ENCODE results near the gene RNPS1. TPM values are rescaled to one million over a fixed set of nuclear protein-coding genes. Genes with fewer than 3 reads are reported as not detected.

Gene RNPS1
- polyA plus RNA-seq, 1 of the 3 experiments (the other 2 are of a cell fraction) = 277 TPM

DNA sequence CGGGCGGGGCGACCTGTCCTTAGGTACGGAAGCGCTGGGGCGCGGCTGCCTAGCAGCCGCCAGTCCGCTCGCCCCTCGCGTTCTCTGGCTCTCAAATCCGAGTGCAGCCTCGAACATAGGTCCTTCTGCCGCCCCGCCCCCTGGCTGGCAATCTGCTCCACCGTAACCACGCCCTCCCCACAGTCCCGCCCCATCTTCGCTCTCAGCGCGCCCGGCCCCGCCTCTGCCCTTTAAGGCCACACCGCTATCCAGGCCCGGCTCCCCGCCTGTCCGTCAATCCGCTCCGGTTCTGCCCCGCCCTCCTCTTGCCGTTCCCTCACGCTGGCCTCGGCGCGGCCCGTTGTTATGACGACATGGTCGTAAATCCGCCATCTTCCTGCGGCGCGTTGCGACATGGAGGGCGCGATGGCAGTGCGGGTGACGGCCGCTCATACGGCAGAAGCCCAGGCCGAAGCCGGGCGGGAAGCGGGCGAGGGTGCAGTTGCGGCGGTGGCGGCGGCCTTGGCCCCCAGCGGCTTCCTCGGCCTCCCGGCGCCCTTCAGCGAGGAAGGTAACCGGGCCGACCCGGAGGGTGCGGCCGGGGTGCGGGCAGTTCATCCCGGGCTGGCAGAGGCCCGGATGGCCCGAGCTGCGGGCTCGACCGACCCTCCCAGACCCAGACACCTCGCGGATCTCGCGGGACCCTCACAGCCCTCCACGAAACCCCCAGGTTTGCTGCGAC is 44.5 kb downstream of the RNPS1 start, which contains the start of gene E4F1 (continued):
- TF ChIP-seq, protein P1, sequence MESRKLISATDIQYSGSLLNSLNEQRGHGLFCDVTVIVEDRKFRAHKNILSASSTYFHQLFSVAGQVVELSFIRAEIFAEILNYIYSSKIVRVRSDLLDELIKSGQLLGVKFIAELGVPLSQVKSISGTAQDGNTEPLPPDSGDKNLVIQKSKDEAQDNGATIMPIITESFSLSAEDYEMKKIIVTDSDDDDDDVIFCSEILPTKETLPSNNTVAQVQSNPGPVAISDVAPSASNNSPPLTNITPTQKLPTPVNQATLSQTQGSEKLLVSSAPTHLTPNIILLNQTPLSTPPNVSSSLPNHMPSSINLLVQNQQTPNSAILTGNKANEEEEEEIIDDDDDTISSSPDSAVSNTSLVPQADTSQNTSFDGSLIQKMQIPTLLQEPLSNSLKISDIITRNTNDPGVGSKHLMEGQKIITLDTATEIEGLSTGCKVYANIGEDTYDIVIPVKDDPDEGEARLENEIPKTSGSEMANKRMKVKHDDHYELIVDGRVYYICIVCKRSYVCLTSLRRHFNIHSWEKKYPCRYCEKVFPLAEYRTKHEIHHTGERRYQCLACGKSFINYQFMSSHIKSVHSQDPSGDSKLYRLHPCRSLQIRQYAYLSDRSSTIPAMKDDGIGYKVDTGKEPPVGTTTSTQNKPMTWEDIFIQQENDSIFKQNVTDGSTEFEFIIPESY (IDR thresholded peaks at IDR 0.05; ENCODE audit: borderline replicate concordance, low read depth) = peak; percentile 52; the same call in 1 of the 2 replicates

DNA sequence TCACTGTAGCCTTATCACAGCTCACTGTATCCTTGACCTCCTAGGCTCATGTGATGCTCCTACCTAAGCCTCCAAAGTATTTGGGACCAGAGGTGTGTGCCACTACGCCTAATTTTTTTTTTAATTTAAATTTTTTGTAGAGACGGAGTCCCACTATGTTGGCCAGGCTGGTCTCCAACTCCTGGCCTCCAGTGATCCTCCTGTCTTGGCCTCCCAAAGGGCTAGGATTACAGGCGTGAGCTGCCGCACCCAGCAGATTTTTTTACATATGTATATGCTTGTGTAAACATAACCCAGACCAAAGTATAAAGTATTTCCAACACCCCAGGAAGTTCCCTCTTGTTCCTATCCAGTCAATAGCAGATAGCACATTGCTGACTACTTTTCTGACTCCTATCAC is 51.6 kb downstream of the RNPS1 start:
- H3K4me3 ChIP-seq (ENCODE audit: low read depth in 2 of 2, low read length in 1 of 2) = no peak overlapping the region
- H3K27ac ChIP-seq (ENCODE audit: low read depth in 2 of 2, low read length in 1 of 2) = no peak overlapping the region
- DNase-seq = no peak
- H2AFZ ChIP-seq (ENCODE audit: low read depth) = no peak overlapping the region
- H3K79me2 ChIP-seq (ENCODE audit: insufficient read depth) = peaks cover 19% of the 10 kb centered on the region
- POLR2A ChIA-PET = interaction anchor here (0.7 to 1.1 kb wide), 2 partner anchors 35 to 70 kb away, joined by 3 read pairs; partner anchors contain the start of gene ECI1
- WGBS (ENCODE audit: low lambda C conversion rate) = 98% methylated on average over 4 of the region's 4 CpGs
- CTCF ChIA-PET = no interaction called here
- H4K20me1 ChIP-seq (ENCODE audit: insufficient read depth) = peaks cover 11% of the 10 kb centered on the region; the same call in 1 of the 2 replicates
- TF ChIP-seq MXI1 (IDR thresholded peaks at IDR 0.05; ENCODE audit: low read depth, low read length) (no peak), NRF1 (IDR thresholded peaks at IDR 0.05; ENCODE audit: low read depth, low read length) (no peak), GATA2 (CRISPR knock-in tag; IDR thresholded peaks at IDR 0.05) (no peak), MEF2A (IDR thresholded peaks at IDR 0.05; ENCODE audit: borderline replicate concordance, low read depth) (no peak), FOXJ3 (CRISPR knock-in tag; IDR thresholded peaks at IDR 0.05) (no peak), ELF1 (IDR thresholded peaks at IDR 0.05) (no peak), CHD2 (IDR thresholded peaks at IDR 0.05; ENCODE audit: low read length, partially characterized antibody) (no peak), NFIC (IDR thresholded peaks at IDR 0.05; ENCODE audit: borderline replicate concordance) (no peak)
- H3F3A ChIP-seq (replicated peaks; ENCODE audit: insufficient read depth) = peaks cover 4% of the 10 kb centered on the region
- no peak overlapping the region for H3K4me2 ChIP-seq
- H3K4me1 ChIP-seq (ENCODE audit: control insufficient read depth in 1 of 2, insufficient read depth in 2 of 2, low read depth in 1 of 2, low read length in 1 of 2) = peaks cover 11 to 18% of the 10 kb centered on the region in 2 experiments; a peak in 2 of 4 replicates
- H3K36me3 ChIP-seq (replicated peaks in 1 of 2; ENCODE audit: control insufficient read depth in 1 of 2, insufficient read depth in 2 of 2, low read length in 1 of 2) = peaks cover 0 to 7% of the 10 kb centered on the region in 2 experiments
- no peaks in the 10 kb centered on the region for H3K9me3 ChIP-seq
- no peaks in the 10 kb centered on the region for H3K27me3 ChIP-seq (ENCODE audit: insufficient read depth)
- no peak overlapping the region for H3K9ac ChIP-seq
- no peaks in the 10 kb centered on the region for H3K9me2 ChIP-seq

DNA sequence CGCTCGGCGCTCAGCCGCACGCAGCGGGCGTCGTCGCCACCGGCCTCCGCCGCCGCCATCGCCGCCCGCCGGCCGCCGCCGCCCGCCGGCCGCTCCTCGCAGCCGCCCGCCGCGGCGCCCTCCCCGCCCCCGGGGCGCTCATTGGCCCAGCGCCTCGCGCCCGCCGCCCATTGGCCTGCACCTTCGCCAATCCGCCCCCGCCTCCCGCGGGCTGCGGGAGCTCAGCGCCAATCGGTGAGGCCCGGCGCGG is 53.3 kb downstream of the RNPS1 start, which contains the start of gene PGP:
Gene PGP (minus strand): TSS at position 122 of the 250 bp plus-strand sequence. CDS start 63 bp downstream, at position 59.
- Histone ChIP-seq H3K4me3 (ENCODE audit: low read depth in 2 of 2, low read length in 1 of 2) (peak within 1 kb of the TSS; percentile 75 to 85), H3K79me2 (ENCODE audit: insufficient read depth) (peaks cover 19% of the 10 kb centered on the region), H3K9me3 (no peaks in the 10 kb centered on the region), H3F3A (replicated peaks; ENCODE audit: insufficient read depth) (peaks cover 4% of the 10 kb centered on the region), H3K4me2 (peak within 1 kb of the TSS; percentile 94), H3K27me3 (ENCODE audit: insufficient read depth) (no peaks in the 10 kb centered on the region), H3K9ac (peak within 1 kb of the TSS; percentile 81), H3K36me3 (replicated peaks in 1 of 2; ENCODE audit: control insufficient read depth in 1 of 2, insufficient read depth in 2 of 2, low read length in 1 of 2) (peaks cover 0 to 10% of the 10 kb centered on the region in 2 experiments), H4K20me1 (ENCODE audit: insufficient read depth) (peaks cover 11% of the 10 kb centered on the region; the same call in 1 of the 2 replicates), H3K9me2 (no peaks in the 10 kb centered on the region), H3K27ac (ENCODE audit: low read depth in 2 of 2, low read length in 1 of 2) (peak within 1 kb of the TSS; percentile 85 to 97), H3K4me1 (ENCODE audit: control insufficient read depth in 1 of 2, insufficient read depth in 2 of 2, low read depth in 1 of 2, low read length in 1 of 2) (peaks cover 11 to 22% of the 10 kb centered on the region in 2 experiments; a peak in 2 of 4 replicates), H2AFZ (ENCODE audit: low read depth) (peak within 1 kb of the TSS; percentile 91)
- TF ChIP-seq EP300 (IDR thresholded peaks at IDR 0.05; ENCODE audit: borderline replicate concordance in 1 of 2, low read depth in 1 of 2, low read length in 1 of 2) (no peak), RCOR1 (IDR thresholded peaks at IDR 0.05; ENCODE audit: low read length) (no peak), TCF12 (IDR thresholded peaks at IDR 0.05) (no peak), RXRA (IDR thresholded peaks at IDR 0.05; ENCODE audit: borderline replicate concordance, low read depth) (no peak), FOXJ3 (CRISPR knock-in tag; IDR thresholded peaks at IDR 0.05) (no peak), CHD2 (IDR thresholded peaks at IDR 0.05; ENCODE audit: low read length, partially characterized antibody) (peak; percentile 77)
- CTCF ChIA-PET = interaction anchor here (1.2 to 1.5 kb wide), 2 partner anchors 20 to 216 kb away, joined by 3 read pairs; no protein-coding TSS in a partner anchor
- POLR2A ChIA-PET = interaction anchor here (0.5 to 1.6 kb wide), 4 partner anchors 8 to 318 kb away, joined by 3 to 5 read pairs (median 4); partner anchors contain the start of gene TRAF7
- WGBS (ENCODE audit: low lambda C conversion rate) = 0% methylated on average over 9 of the region's 48 CpGs
- no peak for DNase-seq

Measured in SK-N-SH (cell line).